ENCODE results near the gene ZNF436. TPM values are rescaled to one million over a fixed set of nuclear protein-coding genes. Genes with fewer than 3 reads are reported as not detected.

The ZNF436 gene
- polyA plus RNA-seq, 1 experiment, result 17.2 TPM

DNA sequence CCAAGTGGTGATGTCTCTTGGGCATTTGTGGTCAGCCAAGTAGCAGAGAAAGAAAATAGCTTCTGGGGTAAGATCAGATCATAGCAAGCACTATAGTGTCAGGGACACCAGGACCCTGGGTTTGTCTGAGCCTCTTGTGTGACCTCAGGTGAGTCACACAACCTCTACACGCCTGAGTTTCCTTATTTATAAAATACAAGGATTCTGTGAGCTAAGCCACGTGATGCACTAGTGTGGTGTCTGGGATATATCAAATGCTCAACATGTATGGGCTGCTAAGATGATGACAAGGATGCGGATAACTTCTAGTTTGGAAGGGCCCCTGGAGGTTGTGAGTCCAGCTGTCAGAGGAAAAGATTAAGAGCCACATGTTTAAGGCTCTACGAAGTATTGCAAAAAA, 24.5 kb upstream of the ZNF436 start:
- TF ChIP-seq, protein P1, sequence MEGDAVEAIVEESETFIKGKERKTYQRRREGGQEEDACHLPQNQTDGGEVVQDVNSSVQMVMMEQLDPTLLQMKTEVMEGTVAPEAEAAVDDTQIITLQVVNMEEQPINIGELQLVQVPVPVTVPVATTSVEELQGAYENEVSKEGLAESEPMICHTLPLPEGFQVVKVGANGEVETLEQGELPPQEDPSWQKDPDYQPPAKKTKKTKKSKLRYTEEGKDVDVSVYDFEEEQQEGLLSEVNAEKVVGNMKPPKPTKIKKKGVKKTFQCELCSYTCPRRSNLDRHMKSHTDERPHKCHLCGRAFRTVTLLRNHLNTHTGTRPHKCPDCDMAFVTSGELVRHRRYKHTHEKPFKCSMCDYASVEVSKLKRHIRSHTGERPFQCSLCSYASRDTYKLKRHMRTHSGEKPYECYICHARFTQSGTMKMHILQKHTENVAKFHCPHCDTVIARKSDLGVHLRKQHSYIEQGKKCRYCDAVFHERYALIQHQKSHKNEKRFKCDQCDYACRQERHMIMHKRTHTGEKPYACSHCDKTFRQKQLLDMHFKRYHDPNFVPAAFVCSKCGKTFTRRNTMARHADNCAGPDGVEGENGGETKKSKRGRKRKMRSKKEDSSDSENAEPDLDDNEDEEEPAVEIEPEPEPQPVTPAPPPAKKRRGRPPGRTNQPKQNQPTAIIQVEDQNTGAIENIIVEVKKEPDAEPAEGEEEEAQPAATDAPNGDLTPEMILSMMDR (IDR thresholded peaks at IDR 0.05; ENCODE audit: low read depth, low read length), result no peak
- no peak overlapping the region for H3K4me3 ChIP-seq (ENCODE audit: low read depth, low read length)
- peak overlapping the region; percentile 86 for H3K27ac ChIP-seq (ENCODE audit: low read depth, low read length)
- H3K27me3 ChIP-seq (ENCODE audit: control insufficient read depth, insufficient read depth, low read length), result no peaks in the 10 kb centered on the region
- no peak for DNase-seq (ENCODE audit: low read depth, low spot score)
- ChIA-PET POLR2A (interaction anchor here (1.0 to 2.2 kb wide), 7 partner anchors 9 to 227 kb away, joined by 3 to 7 read pairs (median 4); partner anchors contain the start of genes HNRNPR and ZNF436), CTCF (interaction anchor here (1.1 to 2.9 kb wide), 3 partner anchors 9 to 145 kb away, joined by 3 to 34 read pairs (median 3); no protein-coding TSS in a partner anchor)
- no peaks in the 10 kb centered on the region; the same call in 1 of the 2 replicates for H3K9me3 ChIP-seq (ENCODE audit: control insufficient read depth, insufficient read depth, low read length)

- ChIA-PET POLR2A (interaction anchor here (0.7 to 2.2 kb wide), 7 partner anchors 8 to 49 kb away, joined by 3 to 7 read pairs (median 4); partner anchors contain the start of genes HNRNPR and ZNF436), CTCF (interaction anchor here (1.1 to 2.9 kb wide), 3 partner anchors 9 to 146 kb away, joined by 3 to 34 read pairs (median 3); no protein-coding TSS in a partner anchor)
- TF ChIP-seq, protein P1 (IDR thresholded peaks at IDR 0.05; ENCODE audit: low read depth, low read length), result no peak
- H3K27ac ChIP-seq (ENCODE audit: low read depth, low read length), result peak overlapping the region; percentile 86
- no peaks in the 10 kb centered on the region for H3K27me3 ChIP-seq (ENCODE audit: control insufficient read depth, insufficient read depth, low read length)
- H3K4me3 ChIP-seq (ENCODE audit: low read depth, low read length), result no peak overlapping the region
- H3K9me3 ChIP-seq (ENCODE audit: control insufficient read depth, insufficient read depth, low read length), result no peaks in the 10 kb centered on the region; the same call in 1 of the 2 replicates
- no peak for DNase-seq (ENCODE audit: low read depth, low spot score)
These were observed 24.1 kb upstream of the ZNF436 start for GRCh38 chr1:23393706-23394105.

- no peaks in the 10 kb centered on the region; the same call in 1 of the 2 replicates for H3K9me3 ChIP-seq (ENCODE audit: control insufficient read depth, insufficient read depth, low read length)
- no peaks in the 10 kb centered on the region for H3K27me3 ChIP-seq (ENCODE audit: control insufficient read depth, insufficient read depth, low read length)
- H3K4me3 ChIP-seq (ENCODE audit: low read depth, low read length), result no peak overlapping the region
- DNase-seq (ENCODE audit: low read depth, low spot score), result no peak
- H3K27ac ChIP-seq (ENCODE audit: low read depth, low read length), result no peak overlapping the region
- TF ChIP-seq, protein P1 (IDR thresholded peaks at IDR 0.05; ENCODE audit: low read depth, low read length), result no peak
- CTCF ChIA-PET, result interaction anchor here (2.9 kb wide), 1 partner anchor 12 kb away, joined by 34 read pairs; no protein-coding TSS in a partner anchor
- POLR2A ChIA-PET, result no interaction called here
These were observed 22.7 kb upstream of the ZNF436 start for GRCh38 chr1:23392125-23392855.

- ChIA-PET CTCF (interaction anchor here (1.1 to 1.7 kb wide), 2 partner anchors 14 to 247 kb away, joined by 3 to 8 read pairs; no protein-coding TSS in a partner anchor), POLR2A (no interaction called here)
- no peak overlapping the region for H3K4me3 ChIP-seq (ENCODE audit: low read depth, low read length)
- DNase-seq (ENCODE audit: low read depth, low spot score), result no peak
- H3K27ac ChIP-seq (ENCODE audit: low read depth, low read length), result no peak overlapping the region
- H3K9me3 ChIP-seq (ENCODE audit: control insufficient read depth, insufficient read depth, low read length), result no peaks in the 10 kb centered on the region; the same call in 1 of the 2 replicates
- TF ChIP-seq, protein P1 (IDR thresholded peaks at IDR 0.05; ENCODE audit: low read depth, low read length), result no peak
- no peaks in the 10 kb centered on the region for H3K27me3 ChIP-seq (ENCODE audit: control insufficient read depth, insufficient read depth, low read length)
These were observed 20.2 kb upstream of the ZNF436 start for GRCh38 chr1:23389837-23390321.

DNA sequence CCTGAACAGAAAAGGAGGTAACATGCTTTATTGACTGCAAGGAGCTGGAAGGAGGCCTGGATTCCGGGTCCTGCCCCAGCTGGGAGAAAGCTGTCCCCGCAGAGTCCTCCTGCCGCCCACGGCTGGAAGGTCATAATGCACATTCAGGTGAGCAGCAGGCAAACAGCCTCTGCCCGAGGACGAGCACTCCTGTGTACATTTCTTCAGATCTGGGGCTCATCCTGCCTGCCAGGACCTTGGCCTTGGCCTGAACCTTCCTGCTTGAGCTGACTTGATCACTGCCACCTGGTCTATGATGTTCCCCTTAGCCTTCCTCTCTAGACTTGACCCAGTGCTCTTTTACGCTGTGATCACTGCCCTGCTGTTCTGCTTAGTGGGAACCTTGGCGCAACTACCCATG, 17.9 kb upstream of the ZNF436 start:
- CTCF ChIA-PET, result interaction anchor here (1.0 kb wide), 1 partner anchor 17 kb away, joined by 9 read pairs; no protein-coding TSS in a partner anchor
- Histone ChIP-seq H3K4me3 (ENCODE audit: low read depth, low read length) (no peak overlapping the region), H3K9me3 (ENCODE audit: control insufficient read depth, insufficient read depth, low read length) (peaks cover 4% of the 10 kb centered on the region), H3K27ac (ENCODE audit: low read depth, low read length) (no peak overlapping the region), H3K27me3 (ENCODE audit: control insufficient read depth, insufficient read depth, low read length) (no peaks in the 10 kb centered on the region)
- no peak for DNase-seq (ENCODE audit: low read depth, low spot score)
- POLR2A ChIA-PET, result no interaction called here
- TF ChIP-seq, protein P1 (IDR thresholded peaks at IDR 0.05; ENCODE audit: low read depth, low read length), result no peak
